ENCODE results near the gene CEP152.

GRCh38 chr15:48754011-48754410 lies 56.9 kb downstream of the CEP152 start:
- TF ChIP-seq CTCF (IDR thresholded peaks at IDR 0.05; ENCODE audit: low read depth, low read length, missing input control) = no peak
- TF ChIP-seq YY1 (IDR thresholded peaks at IDR 0.05) = no peak
- no peak for TF ChIP-seq TAF1 (conservative IDR thresholded peaks at IDR 0.05)
- no peak for TF ChIP-seq SP1 (IDR thresholded peaks at IDR 0.05)
